ENCODE data around the gene DHX8.

The DHX8 gene

GRCh38 chr17:43560461-43561427 is 77.0 kb downstream of the DHX8 start:
- Histone ChIP-seq H3K4me3 (ENCODE audit: low read length in 2 of 2) (no peak overlapping the region), H3K4me1 (ENCODE audit: control insufficient read depth, insufficient read depth, low read length) (peaks cover 10% of the 10 kb centered on the region), H3K36me3 (ENCODE audit: control insufficient read depth in 2 of 2, insufficient read depth in 2 of 2, low read length in 2 of 2) (no peaks in the 10 kb centered on the region), H3K27me3 (ENCODE audit: control insufficient read depth in 1 of 2, insufficient read depth in 2 of 2, low read length in 2 of 2) (peaks cover 5 to 16% of the 10 kb centered on the region in 2 donors), H3K9ac (ENCODE audit: low read length in 2 of 2) (no peak overlapping the region), H3K9me3 (ENCODE audit: control insufficient read depth in 2 of 2, low read length in 2 of 2) (no peaks in the 10 kb centered on the region), H3K27ac (ENCODE audit: low read length) (no peak overlapping the region)

DNA sequence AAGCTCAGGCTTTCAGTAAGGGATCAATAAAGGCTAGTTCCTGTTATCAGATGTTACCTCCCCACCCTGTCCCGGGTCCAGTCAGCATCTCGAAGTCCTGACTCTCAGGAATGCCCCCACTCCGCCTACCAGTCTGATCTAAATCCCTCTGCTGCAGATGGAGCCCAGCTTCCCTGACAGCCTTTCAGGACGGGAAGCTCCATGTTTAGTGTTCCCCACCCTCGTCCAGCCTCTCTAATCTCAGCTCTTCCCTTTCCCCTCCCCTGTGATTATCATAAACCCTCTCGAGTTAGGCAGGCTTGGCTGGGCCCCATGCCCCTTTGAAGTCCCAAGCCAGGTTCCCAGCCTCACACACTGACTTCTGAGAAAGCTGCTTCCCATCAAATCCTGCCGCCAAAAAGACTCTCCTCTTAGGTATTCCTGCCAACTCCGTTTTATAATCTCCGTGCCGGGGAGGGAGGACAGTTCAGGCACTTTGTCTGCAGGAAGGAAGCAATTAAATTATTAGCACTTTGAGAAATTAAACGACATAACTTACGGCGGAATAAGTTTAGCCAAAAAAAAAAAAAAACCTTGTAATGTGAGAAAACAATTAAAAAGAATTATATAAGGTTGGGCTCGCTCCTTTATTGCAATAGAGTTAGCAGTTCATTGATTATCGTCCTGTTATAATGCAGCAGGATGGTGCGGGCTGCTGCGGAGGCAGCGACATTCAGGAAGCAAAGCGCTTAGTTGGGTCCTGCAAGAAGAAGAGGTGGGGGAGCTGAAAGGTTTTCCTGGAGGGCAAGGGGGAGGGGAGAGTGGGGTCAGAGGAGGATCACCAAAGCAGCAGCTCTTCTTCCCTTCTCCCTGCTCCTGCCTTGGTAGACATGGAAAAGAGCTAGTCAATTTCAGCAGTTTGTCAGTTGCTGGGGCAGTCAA is 79.2 kb downstream of the DHX8 start:
- Histone ChIP-seq H3K27ac (ENCODE audit: low read length) (no peak overlapping the region), H3K27me3 (ENCODE audit: control insufficient read depth in 1 of 2, insufficient read depth in 2 of 2, low read length in 2 of 2) (peaks cover 5 to 16% of the 10 kb centered on the region in 2 donors), H3K4me3 (ENCODE audit: low read length in 2 of 2) (no peak overlapping the region), H3K4me1 (ENCODE audit: control insufficient read depth, insufficient read depth, low read length) (peaks cover 10% of the 10 kb centered on the region), H3K9ac (ENCODE audit: low read length in 2 of 2) (no peak overlapping the region), H3K9me3 (ENCODE audit: control insufficient read depth in 2 of 2, low read length in 2 of 2) (no peaks in the 10 kb centered on the region), H3K36me3 (ENCODE audit: control insufficient read depth in 2 of 2, insufficient read depth in 2 of 2, low read length in 2 of 2) (no peaks in the 10 kb centered on the region)

- H3K4me3 ChIP-seq (ENCODE audit: low read length in 2 of 2): no peak overlapping the region
- no peaks in the 10 kb centered on the region for H3K36me3 ChIP-seq (ENCODE audit: control insufficient read depth in 2 of 2, insufficient read depth in 2 of 2, low read length in 2 of 2)
- no peaks in the 10 kb centered on the region for H3K9me3 ChIP-seq (ENCODE audit: control insufficient read depth in 2 of 2, low read length in 2 of 2)
- H3K27me3 ChIP-seq (ENCODE audit: control insufficient read depth in 1 of 2, insufficient read depth in 2 of 2, low read length in 2 of 2): peaks cover 5 to 16% of the 10 kb centered on the region in 2 donors
- no peak overlapping the region for H3K27ac ChIP-seq (ENCODE audit: low read length)
- H3K9ac ChIP-seq (ENCODE audit: low read length in 2 of 2): no peak overlapping the region
- peaks cover 10% of the 10 kb centered on the region for H3K4me1 ChIP-seq (ENCODE audit: control insufficient read depth, insufficient read depth, low read length)
Measured at GRCh38 chr17:43563600-43564594, 80.1 kb downstream of the DHX8 start.

GRCh38 chr17:43568506-43569082 is 84.8 kb downstream of the DHX8 start:
- no peaks in the 10 kb centered on the region for H3K4me1 ChIP-seq (ENCODE audit: control insufficient read depth, insufficient read depth, low read length)
- peaks cover 2 to 10% of the 10 kb centered on the region in 2 donors for H3K27me3 ChIP-seq (ENCODE audit: control insufficient read depth in 1 of 2, insufficient read depth in 2 of 2, low read length in 2 of 2)
- no peak overlapping the region for H3K27ac ChIP-seq (ENCODE audit: low read length)
- H3K4me3 ChIP-seq (ENCODE audit: low read length in 2 of 2): no peak overlapping the region
- no peak overlapping the region for H3K9ac ChIP-seq (ENCODE audit: low read length in 2 of 2)
- H3K36me3 ChIP-seq (ENCODE audit: control insufficient read depth in 2 of 2, insufficient read depth in 2 of 2, low read length in 2 of 2): no peaks in the 10 kb centered on the region
- no peaks in the 10 kb centered on the region for H3K9me3 ChIP-seq (ENCODE audit: control insufficient read depth in 2 of 2, low read length in 2 of 2)

GRCh38 chr17:43570518-43570928 is 86.7 kb downstream of the DHX8 start:
- Histone ChIP-seq H3K9ac (ENCODE audit: low read length in 2 of 2) (no peak overlapping the region), H3K27me3 (ENCODE audit: control insufficient read depth in 1 of 2, insufficient read depth in 2 of 2, low read length in 2 of 2) (no peaks in the 10 kb centered on the region), H3K36me3 (ENCODE audit: control insufficient read depth in 2 of 2, insufficient read depth in 2 of 2, low read length in 2 of 2) (no peaks in the 10 kb centered on the region), H3K4me1 (ENCODE audit: control insufficient read depth, insufficient read depth, low read length) (no peaks in the 10 kb centered on the region), H3K4me3 (ENCODE audit: low read length in 2 of 2) (no peak overlapping the region), H3K9me3 (ENCODE audit: control insufficient read depth in 2 of 2, low read length in 2 of 2) (no peaks in the 10 kb centered on the region), H3K27ac (ENCODE audit: low read length) (no peak overlapping the region)

DNA sequence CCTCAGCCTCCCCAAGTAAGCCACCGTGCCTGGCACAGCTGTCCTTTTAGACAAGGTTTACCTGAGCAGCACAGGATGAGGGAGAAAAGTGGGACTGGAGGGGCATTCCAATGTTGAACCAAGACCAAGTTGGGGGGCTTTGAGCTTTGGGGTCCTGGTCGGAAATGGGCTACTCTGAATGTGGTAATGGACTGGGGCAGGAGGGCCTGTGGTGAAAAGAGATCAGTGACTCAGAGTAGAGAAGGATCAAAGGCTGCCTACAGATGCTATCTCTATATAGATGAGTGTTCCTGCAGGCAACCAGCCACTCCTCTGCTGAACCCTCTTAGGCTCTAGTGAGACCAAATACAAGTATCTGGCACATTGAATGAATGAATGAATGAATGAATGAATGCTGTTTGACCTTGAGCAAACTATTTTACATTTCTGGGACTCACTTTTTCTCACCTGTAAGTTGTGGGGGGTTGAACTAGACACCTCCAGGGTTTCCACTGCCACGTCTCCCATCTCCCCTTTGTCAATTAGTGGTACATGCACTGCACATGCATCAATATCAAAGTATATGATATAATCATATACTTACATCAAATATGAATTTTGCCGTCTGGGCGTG is 88.7 kb downstream of the DHX8 start:
- peaks cover 2% of the 10 kb centered on the region for H3K4me1 ChIP-seq (ENCODE audit: control insufficient read depth, insufficient read depth, low read length)
- no peak overlapping the region for H3K4me3 ChIP-seq (ENCODE audit: low read length in 2 of 2)
- H3K36me3 ChIP-seq (ENCODE audit: control insufficient read depth in 2 of 2, insufficient read depth in 2 of 2, low read length in 2 of 2): no peaks in the 10 kb centered on the region
- no peaks in the 10 kb centered on the region for H3K9me3 ChIP-seq (ENCODE audit: control insufficient read depth in 2 of 2, low read length in 2 of 2)
- H3K27ac ChIP-seq (ENCODE audit: low read length): no peak overlapping the region
- no peaks in the 10 kb centered on the region for H3K27me3 ChIP-seq (ENCODE audit: control insufficient read depth in 1 of 2, insufficient read depth in 2 of 2, low read length in 2 of 2)
- H3K9ac ChIP-seq (ENCODE audit: low read length in 2 of 2): no peak overlapping the region

GRCh38 chr17:43573579-43574321 is 90.0 kb downstream of the DHX8 start:
- no peaks in the 10 kb centered on the region for H3K36me3 ChIP-seq (ENCODE audit: control insufficient read depth in 2 of 2, insufficient read depth in 2 of 2, low read length in 2 of 2)
- H3K4me3 ChIP-seq (ENCODE audit: low read length in 2 of 2): no peak overlapping the region
- H3K9me3 ChIP-seq (ENCODE audit: control insufficient read depth in 2 of 2, low read length in 2 of 2): no peaks in the 10 kb centered on the region
- H3K9ac ChIP-seq (ENCODE audit: low read length in 2 of 2): no peak overlapping the region
- no peak overlapping the region for H3K27ac ChIP-seq (ENCODE audit: low read length)
- peaks cover 12% of the 10 kb centered on the region for H3K4me1 ChIP-seq (ENCODE audit: control insufficient read depth, insufficient read depth, low read length)
- no peaks in the 10 kb centered on the region for H3K27me3 ChIP-seq (ENCODE audit: control insufficient read depth in 1 of 2, insufficient read depth in 2 of 2, low read length in 2 of 2)

DNA sequence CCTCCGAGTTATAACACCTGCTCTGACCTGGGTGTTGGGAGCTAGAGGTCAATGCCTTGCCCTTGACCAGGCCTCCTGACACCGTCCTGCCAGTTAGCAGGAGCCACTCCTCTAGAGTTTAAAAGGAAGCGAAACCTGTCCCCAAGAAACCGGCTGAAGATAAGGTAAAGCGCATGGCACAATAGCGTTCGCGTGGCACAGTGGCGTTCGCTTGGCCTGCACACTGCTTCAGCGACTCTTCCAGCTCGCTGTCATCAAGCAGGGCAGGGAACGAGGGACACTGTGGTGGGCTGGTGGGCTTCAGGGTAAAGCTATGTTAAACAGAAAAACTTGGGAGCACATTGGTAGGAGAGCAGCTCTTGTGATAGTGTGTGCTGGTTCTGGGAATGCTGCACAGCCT is 90.6 kb downstream of the DHX8 start:
- no peaks in the 10 kb centered on the region for H3K36me3 ChIP-seq (ENCODE audit: control insufficient read depth in 2 of 2, insufficient read depth in 2 of 2, low read length in 2 of 2)
- no peak overlapping the region for H3K4me3 ChIP-seq (ENCODE audit: low read length in 2 of 2)
- H3K4me1 ChIP-seq (ENCODE audit: control insufficient read depth, insufficient read depth, low read length): peaks cover 14% of the 10 kb centered on the region
- H3K9ac ChIP-seq (ENCODE audit: low read length in 2 of 2): no peak overlapping the region
- H3K9me3 ChIP-seq (ENCODE audit: control insufficient read depth in 2 of 2, low read length in 2 of 2): no peaks in the 10 kb centered on the region
- peaks cover under 1 to 4% of the 10 kb centered on the region in 2 donors for H3K27me3 ChIP-seq (ENCODE audit: control insufficient read depth in 1 of 2, insufficient read depth in 2 of 2, low read length in 2 of 2)
- no peak overlapping the region for H3K27ac ChIP-seq (ENCODE audit: low read length)

DNA sequence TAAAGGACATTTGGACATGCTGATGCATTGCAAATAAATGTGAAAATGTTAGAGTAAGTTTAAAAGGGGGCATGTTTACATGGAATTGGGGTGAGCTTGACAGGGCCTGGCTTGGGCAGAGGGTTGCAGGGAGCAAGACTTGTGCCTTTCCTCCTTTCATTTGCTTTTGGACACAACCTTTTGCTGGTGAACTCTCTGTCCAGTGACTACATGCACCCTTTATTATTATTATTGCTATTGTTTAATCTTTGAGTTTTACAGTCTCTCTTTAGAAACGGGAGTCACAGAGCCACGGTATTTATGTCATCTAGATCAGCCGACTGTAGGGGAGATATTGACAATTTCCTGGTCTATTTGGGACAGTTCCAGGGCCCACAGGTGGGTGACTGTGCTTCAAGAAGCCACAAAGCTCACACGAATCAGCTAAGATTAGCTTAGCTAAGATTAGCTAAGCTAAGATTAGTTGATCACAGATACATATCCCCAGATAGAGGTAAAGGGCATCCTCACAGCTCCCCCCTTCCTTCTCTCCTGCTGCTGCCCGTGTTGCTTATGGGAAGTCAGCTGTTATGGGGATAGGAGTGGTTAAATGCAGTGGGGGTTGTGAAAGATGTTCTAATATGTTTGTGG is 91.2 kb downstream of the DHX8 start:
- H3K9me3 ChIP-seq (ENCODE audit: control insufficient read depth in 2 of 2, low read length in 2 of 2): no peaks in the 10 kb centered on the region
- no peak overlapping the region for H3K27ac ChIP-seq (ENCODE audit: low read length)
- no peak overlapping the region for H3K9ac ChIP-seq (ENCODE audit: low read length in 2 of 2)
- H3K36me3 ChIP-seq (ENCODE audit: control insufficient read depth in 2 of 2, insufficient read depth in 2 of 2, low read length in 2 of 2): no peaks in the 10 kb centered on the region
- H3K4me3 ChIP-seq (ENCODE audit: low read length in 2 of 2): no peak overlapping the region
- peaks cover 4 to 5% of the 10 kb centered on the region in 2 donors for H3K27me3 ChIP-seq (ENCODE audit: control insufficient read depth in 1 of 2, insufficient read depth in 2 of 2, low read length in 2 of 2)
- peaks cover 19% of the 10 kb centered on the region for H3K4me1 ChIP-seq (ENCODE audit: control insufficient read depth, insufficient read depth, low read length)

Data from stomach smooth muscle (tissue), 2 donors.